Neuronal stem cell (in vitro differentiated cells): Measurements from ENCODE around the gene MALRD1.

ENCODE experiments used
- DNase-seq: peaks from one replicate; pipeline ENCODE4 v3.0.0-alpha.2; 2013; ENCODE audit warnings: low spot score
- H2AFZ ChIP-seq: one replicate; pipeline ENCODE4 v1.6.1; 2013; ENCODE audit warnings: mild to moderate bottlenecking, low read length, inconsistent platforms
- H2AK5ac ChIP-seq: 2 replicates; pipeline ENCODE4 v1.6.1; 2013; ENCODE audit warnings: low read depth, mild to moderate bottlenecking, inconsistent platforms, low read length, moderate library complexity, mixed read lengths
- H2BK120ac ChIP-seq: 2 replicates; pipeline ENCODE4 v1.6.1; 2013; ENCODE audit warnings: low read depth, mild to moderate bottlenecking, inconsistent platforms, low read length, moderate library complexity, mixed read lengths
- H2BK12ac ChIP-seq: one replicate; pipeline ENCODE4 v1.6.1; 2013; ENCODE audit warnings: low read length, inconsistent platforms
- H2BK15ac ChIP-seq: 2 replicates; pipeline ENCODE4 v1.6.1; 2013; ENCODE audit warnings: mild to moderate bottlenecking, low read length, inconsistent platforms, mixed read lengths
- H2BK5ac ChIP-seq: one replicate; pipeline ENCODE4 v1.6.1; 2013; ENCODE audit warnings: inconsistent platforms, mild to moderate bottlenecking, low read length, moderate library complexity
- H3K14ac ChIP-seq: one replicate; pipeline ENCODE4 v1.6.1; 2013; ENCODE audit warnings: low read length, inconsistent platforms
- H3K18ac ChIP-seq: 2 replicates; pipeline ENCODE4 v1.6.1; 2013; ENCODE audit warnings: low read length, inconsistent platforms
- H3K23ac ChIP-seq: 2 replicates; pipeline ENCODE4 v1.6.1; 2013; ENCODE audit warnings: low read depth, mild to moderate bottlenecking, mixed read lengths, low read length, inconsistent platforms; ENCODE audit not compliant: poor library complexity
- H3K27ac ChIP-seq: replicated peaks from 3 replicates; pipeline ENCODE4 v1.5.1; 2013; ENCODE audit warnings: low read length, inconsistent platforms
- H3K27me3 ChIP-seq, 3 experiments: 2 replicates each; pipeline ENCODE4 v1.6.1; 2013; ENCODE audit warnings: low read length in 3 of 3, mild to moderate bottlenecking in 2 of 3, inconsistent platforms in 1 of 3, low read depth in 1 of 3, mixed read lengths in 1 of 3, moderate library complexity in 1 of 3; ENCODE audit not compliant: control insufficient read depth in 3 of 3, insufficient read depth in 3 of 3
- H3K36me3 ChIP-seq, 2 donors: replicated peaks in 1 of 2; 2 replicates each; pipeline ENCODE4 v1.6.1; 2013; ENCODE audit warnings: low read length in 2 of 2; ENCODE audit not compliant: control insufficient read depth in 2 of 2, insufficient read depth in 2 of 2
- H3K4ac ChIP-seq: 2 replicates; pipeline ENCODE4 v1.6.1; 2013; ENCODE audit warnings: inconsistent platforms, mild to moderate bottlenecking, low read length, moderate library complexity
- H3K4me1 ChIP-seq, 2 donors: 1 replicate in 1 of 2; 2 replicates in 1 of 2; pipeline ENCODE4 v1.6.1; 2013; ENCODE audit warnings: low read length in 2 of 2, low read depth in 1 of 2; ENCODE audit not compliant: control insufficient read depth in 2 of 2, insufficient read depth in 1 of 2
- H3K4me2 ChIP-seq: one replicate; pipeline ENCODE4 v1.6.1; 2013; ENCODE audit warnings: mild to moderate bottlenecking, low read length, inconsistent platforms; ENCODE audit not compliant: insufficient read depth, poor library complexity, severe bottlenecking
- H3K4me3 ChIP-seq, 2 donors: 2 replicates each; pipeline ENCODE4 v1.5.1; 2013; ENCODE audit warnings: low read length in 2 of 2, mild to moderate bottlenecking in 2 of 2, inconsistent platforms in 1 of 2, moderate library complexity in 1 of 2
- H3K79me1 ChIP-seq: one replicate; pipeline ENCODE4 v1.6.1; 2013; ENCODE audit warnings: low read depth, mild to moderate bottlenecking, inconsistent platforms, low read length, moderate library complexity
- H3K9ac ChIP-seq: one replicate; pipeline ENCODE4 v1.6.1; 2013; ENCODE audit warnings: mild to moderate bottlenecking, low read depth, low read length, inconsistent platforms; ENCODE audit not compliant: poor library complexity
- H3K9me3 ChIP-seq, 2 donors: replicated peaks in 1 of 2; 2 replicates each; pipeline versions ENCODE3 to v1.6.1; 2013; ENCODE audit warnings: low read length in 2 of 2, mild to moderate bottlenecking in 2 of 2, inconsistent platforms in 1 of 2, low read depth in 1 of 2, mixed read lengths in 1 of 2, moderate library complexity in 1 of 2; ENCODE audit not compliant: control insufficient read depth in 2 of 2, insufficient read depth in 1 of 2
- H4K8ac ChIP-seq: one replicate; pipeline ENCODE4 v1.6.1; 2013; ENCODE audit warnings: low read depth, mild to moderate bottlenecking, inconsistent platforms, low read length, moderate library complexity
- H4K91ac ChIP-seq: one replicate; pipeline ENCODE4 v1.6.1; 2013; ENCODE audit warnings: low read length, low read depth, mild to moderate bottlenecking, inconsistent platforms; ENCODE audit not compliant: poor library complexity
- WGBS, 2 donors: extraction: QIAGEN DNeasy Blood & Tissue Kit; methylation state at CpG; one replicate each; pipeline ENCODE4 v1.1.7; 2013; ENCODE audit warnings: missing lambda C conversion rate in 2 of 2, mixed read lengths in 1 of 2; ENCODE audit not compliant: insufficient read length in 2 of 2, insufficient replicate concordance in 1 of 2; ENCODE audit errors: extremely low coverage in 2 of 2; 5-methylcytosine and 5-hydroxymethylcytosine counted together

The MALRD1 gene

DNA sequence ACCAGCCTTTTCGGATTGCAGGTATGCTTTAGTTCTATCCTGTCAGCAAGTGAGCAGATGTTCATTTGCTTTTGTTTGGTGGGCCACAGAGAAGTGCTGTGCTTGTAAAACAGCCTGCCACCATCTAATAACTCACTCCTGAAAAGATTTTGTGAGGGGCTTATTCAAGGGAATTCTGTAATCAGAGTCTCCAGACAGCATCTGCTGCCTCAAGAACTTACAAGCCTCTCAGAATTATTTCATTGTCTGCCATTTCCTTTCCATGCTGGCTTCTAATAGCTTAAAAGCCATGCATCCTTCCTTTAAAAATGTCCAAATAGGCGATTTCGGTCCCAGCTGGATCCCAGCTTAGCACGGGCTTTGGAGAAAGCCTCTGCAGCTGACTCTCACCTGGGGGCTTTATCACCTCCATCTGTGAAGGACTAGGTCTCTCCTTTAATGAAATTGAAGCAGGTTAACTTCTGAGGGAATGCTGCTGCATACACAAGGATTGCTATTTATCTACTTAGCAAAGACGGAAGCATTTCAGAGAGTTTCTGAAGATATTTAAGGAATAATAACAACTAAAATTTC, 48.0 kb downstream of the MALRD1 start:
- no peak overlapping the region for H3K4ac ChIP-seq
- H3K4me3 ChIP-seq = no peak overlapping the region
- no peak overlapping the region for H3K4me2 ChIP-seq
- H3K79me1 ChIP-seq = no peaks in the 10 kb centered on the region
- no peak overlapping the region for H2AFZ ChIP-seq
- no peak overlapping the region for H2BK12ac ChIP-seq
- H3K23ac ChIP-seq = no peak overlapping the region
- no peaks in the 10 kb centered on the region for H3K9me3 ChIP-seq
- H4K8ac ChIP-seq = no peak overlapping the region
- no peaks in the 10 kb centered on the region for H3K36me3 ChIP-seq
- H3K27me3 ChIP-seq = no peaks in the 10 kb centered on the region
- H2BK120ac ChIP-seq = no peak overlapping the region
- DNase-seq = no peak
- no peak overlapping the region for H2AK5ac ChIP-seq
- no peak overlapping the region for H3K27ac ChIP-seq
- no CpG with 5 or more reads among the region's 5 CpGs for WGBS, 2 donors
- H3K14ac ChIP-seq = no peak overlapping the region
- no peak overlapping the region for H3K18ac ChIP-seq
- peaks cover 0 to 2% of the 10 kb centered on the region in 2 donors for H3K4me1 ChIP-seq
- no peak overlapping the region for H3K9ac ChIP-seq
- H4K91ac ChIP-seq = no peak overlapping the region
- no peak overlapping the region for H2BK5ac ChIP-seq
- no peak overlapping the region for H2BK15ac ChIP-seq

DNA sequence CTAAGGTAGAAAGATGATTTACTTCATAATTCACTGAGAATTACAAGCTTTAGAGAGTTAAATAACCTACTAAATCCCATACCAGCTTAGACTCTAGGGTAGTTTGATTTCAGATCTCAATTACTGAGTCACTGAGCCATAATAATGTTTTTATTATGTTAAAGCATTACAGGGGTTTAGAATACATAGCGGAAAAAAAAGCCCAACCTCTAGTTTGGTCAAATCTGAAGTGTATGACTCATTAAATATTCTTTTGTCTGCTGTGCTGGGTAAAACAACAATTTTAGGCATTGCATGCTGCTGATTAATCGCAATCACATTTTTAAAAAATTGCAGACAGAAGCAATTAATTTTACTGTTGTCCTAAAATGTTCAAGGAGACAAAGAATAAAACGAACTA, 48.5 kb downstream of the MALRD1 start:
- Histone ChIP-seq H3K27ac (no peak overlapping the region), H3K4me3 (no peak overlapping the region)

GRCh38 chr10:19098803-19099202, 50.2 kb downstream of the MALRD1 start:
- Histone ChIP-seq H3K4ac (no peak overlapping the region), H2AK5ac (no peak overlapping the region), H3K79me1 (no peaks in the 10 kb centered on the region), H4K91ac (no peak overlapping the region), H3K27ac (no peak overlapping the region), H3K36me3 (no peaks in the 10 kb centered on the region), H3K9me3 (no peaks in the 10 kb centered on the region), H3K4me2 (no peak overlapping the region), H3K18ac (no peak overlapping the region), H2BK15ac (no peak overlapping the region), H3K23ac (no peak overlapping the region), H2BK5ac (no peak overlapping the region), H2BK12ac (no peak overlapping the region), H2AFZ (no peak overlapping the region), H2BK120ac (no peak overlapping the region), H4K8ac (no peak overlapping the region), H3K4me3 (no peak overlapping the region), H3K14ac (no peak overlapping the region), H3K27me3 (no peaks in the 10 kb centered on the region), H3K9ac (no peak overlapping the region), H3K4me1 (peaks cover 0 to 2% of the 10 kb centered on the region in 2 donors)
- DNase-seq = no peak
- no CpG with 5 or more reads among the region's 7 CpGs for WGBS, 2 donors

More for the DNA sequence above, 48.5 kb downstream of the MALRD1 start:
- no peak for DNase-seq
- Histone ChIP-seq H4K8ac (no peak overlapping the region), H3K79me1 (no peaks in the 10 kb centered on the region), H2BK120ac (no peak overlapping the region), H2BK15ac (no peak overlapping the region), H3K36me3 (no peaks in the 10 kb centered on the region), H3K9ac (no peak overlapping the region), H2BK12ac (no peak overlapping the region), H3K18ac (no peak overlapping the region), H2AFZ (no peak overlapping the region), H3K9me3 (no peaks in the 10 kb centered on the region), H3K23ac (no peak overlapping the region), H3K14ac (no peak overlapping the region), H3K4me1 (peaks cover 0 to 2% of the 10 kb centered on the region in 2 donors), H3K4me2 (no peak overlapping the region), H2BK5ac (no peak overlapping the region), H3K27me3 (no peaks in the 10 kb centered on the region), H4K91ac (no peak overlapping the region), H2AK5ac (no peak overlapping the region), H3K4ac (no peak overlapping the region)
- no CpG with 5 or more reads among the region's 3 CpGs for WGBS, 2 donors

DNA sequence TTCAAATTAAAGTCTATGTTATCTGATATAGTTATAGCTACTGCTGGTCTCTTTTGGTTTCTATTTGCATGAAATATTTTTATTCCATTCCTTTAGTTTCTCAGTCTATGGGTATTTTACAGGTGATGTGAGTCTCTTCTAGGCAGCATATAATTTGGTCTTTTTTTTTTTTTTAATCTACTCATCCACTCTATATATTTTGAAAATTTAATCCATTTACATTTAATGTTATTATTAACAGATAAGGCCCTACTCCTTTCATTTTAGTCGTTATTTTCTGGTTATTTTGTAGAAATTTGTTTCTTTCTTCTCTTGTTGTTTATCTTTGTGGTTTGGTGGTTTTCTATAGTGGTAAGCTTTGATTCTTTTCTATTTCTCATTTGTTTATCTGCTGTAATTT, 58.8 kb downstream of the MALRD1 start:
- WGBS, 2 donors = no CpG with 5 or more reads among the region's 1 CpG
- Histone ChIP-seq H2BK120ac (no peak overlapping the region), H2BK12ac (no peak overlapping the region), H2BK5ac (no peak overlapping the region), H3K9ac (no peak overlapping the region), H3K27me3 (no peaks in the 10 kb centered on the region), H3K27ac (no peak overlapping the region), H3K14ac (no peak overlapping the region), H2AFZ (no peak overlapping the region), H3K4me1 (no peaks in the 10 kb centered on the region), H3K4me3 (no peak overlapping the region), H3K36me3 (no peaks in the 10 kb centered on the region), H3K4ac (no peak overlapping the region), H3K23ac (no peak overlapping the region), H4K8ac (no peak overlapping the region), H3K18ac (no peak overlapping the region), H3K9me3 (no peaks in the 10 kb centered on the region), H2BK15ac (no peak overlapping the region), H4K91ac (no peak overlapping the region), H3K79me1 (no peaks in the 10 kb centered on the region), H2AK5ac (no peak overlapping the region), H3K4me2 (no peak overlapping the region)
- DNase-seq = no peak
